A204.1 (cell line): ENCODE measurements around the gene AAK1.
"Not testable (repeated sequence)": the region's sequence is repeated elsewhere in the genome, so short reads cannot be mapped to it uniquely, and the experiment has no call there.

Source experiments
- FAIRE-seq: peaks from 2 replicates; lab custom pipeline; 2012; peaks lifted over from hg19 to GRCh38; lab: Jason Lieb, UNC

AAK1 gene

DNA sequence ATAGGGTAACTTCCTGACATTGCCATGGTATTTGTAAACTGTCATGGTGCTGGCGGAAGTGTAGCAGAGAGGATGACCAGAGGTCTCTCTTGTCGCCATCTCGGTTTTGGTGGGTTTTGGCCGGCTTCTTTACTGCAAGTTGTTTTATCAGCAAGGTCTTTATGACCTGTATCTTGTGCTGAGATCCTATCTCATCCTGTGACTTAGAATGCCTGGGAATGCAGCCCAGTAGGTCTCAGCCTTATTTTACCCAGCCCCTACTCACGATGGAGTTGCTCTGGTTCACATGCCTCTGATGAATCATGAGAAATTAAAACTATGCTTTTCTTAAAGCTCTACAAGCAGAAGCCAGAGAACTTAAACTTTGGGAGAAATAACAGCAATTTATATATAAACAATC, 193.6 kb downstream of the AAK1 start:
- FAIRE-seq = no peak

DNA sequence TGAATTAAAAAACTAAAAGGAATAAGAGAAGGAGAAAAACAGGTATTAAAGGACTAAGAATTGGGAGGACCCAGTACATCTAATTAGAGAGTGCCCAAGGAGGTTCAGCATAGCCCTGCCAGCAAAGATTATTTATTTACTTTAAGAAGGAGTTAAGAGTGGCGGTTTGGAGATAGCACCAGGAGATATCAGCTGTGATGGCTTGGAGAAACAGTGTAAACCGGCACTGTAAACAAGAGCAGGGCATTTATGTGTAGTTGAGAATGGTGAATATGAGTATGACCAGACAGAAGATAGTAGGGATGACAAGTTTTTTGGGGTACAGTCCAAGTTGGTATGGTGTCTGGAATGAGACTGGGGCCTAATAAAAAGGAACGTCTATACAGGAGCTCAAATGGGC, 199.9 kb downstream of the AAK1 start:
- FAIRE-seq = not testable (repeated sequence)

DNA sequence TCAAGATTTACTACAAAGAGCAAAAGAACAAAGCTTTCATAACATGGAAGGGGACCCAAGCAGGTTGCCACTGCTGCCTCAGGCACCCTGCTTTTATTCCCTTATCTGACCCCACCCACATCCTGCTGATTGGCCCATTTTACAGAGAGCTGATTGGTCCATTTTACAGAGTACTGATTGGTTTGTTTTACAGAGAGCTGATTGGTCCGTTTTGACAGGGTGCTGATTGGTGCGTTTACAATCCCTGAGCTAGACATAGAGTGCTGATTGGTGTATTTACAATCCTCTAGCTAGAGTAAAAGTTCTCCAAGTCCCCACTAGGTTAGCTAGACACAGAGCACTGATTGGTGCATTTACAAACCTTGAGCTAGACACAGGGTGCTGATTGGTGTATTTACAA, 204.0 kb downstream of the AAK1 start:
- not testable (repeated sequence) for FAIRE-seq

DNA sequence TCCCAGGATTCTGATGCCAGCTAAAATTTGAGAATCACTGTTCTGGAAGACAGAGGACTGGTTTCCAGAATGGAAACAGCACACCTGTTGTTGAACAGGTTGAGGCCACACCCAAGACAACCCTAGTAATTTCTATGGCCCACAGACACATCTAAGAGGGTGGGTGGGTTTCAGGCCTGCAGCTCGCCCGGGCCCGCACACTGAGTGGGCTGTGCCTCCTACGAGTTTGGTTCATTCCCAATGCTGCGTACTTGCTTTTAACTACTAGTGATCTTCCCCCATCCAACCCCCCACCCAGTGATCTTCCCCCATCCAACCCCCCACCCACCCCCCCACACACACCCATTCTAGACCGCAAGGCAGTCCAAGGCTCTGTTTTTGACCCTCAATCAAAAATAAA, 205.0 kb downstream of the AAK1 start:
- FAIRE-seq = no peak

DNA sequence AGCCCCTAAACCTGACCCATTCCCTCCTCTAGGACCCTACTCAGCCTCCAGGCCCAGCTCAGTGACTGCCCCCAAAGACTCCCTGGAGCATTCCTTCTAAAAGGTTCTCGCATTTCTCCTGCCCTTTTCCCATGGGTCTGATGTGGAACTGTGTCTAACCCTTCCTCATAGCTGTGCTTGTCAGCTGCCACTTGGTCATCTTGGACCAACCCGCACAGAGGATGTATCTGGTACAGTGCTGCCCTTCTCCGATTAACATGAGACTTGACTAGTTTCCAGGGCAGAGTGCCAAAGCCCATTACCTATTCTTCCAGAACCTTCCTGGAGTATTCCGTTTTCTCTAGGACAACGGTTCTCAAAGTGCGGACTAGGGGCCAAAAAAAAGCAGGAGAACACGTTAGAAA, 205.8 kb downstream of the AAK1 start:
- FAIRE-seq = no peak

DNA sequence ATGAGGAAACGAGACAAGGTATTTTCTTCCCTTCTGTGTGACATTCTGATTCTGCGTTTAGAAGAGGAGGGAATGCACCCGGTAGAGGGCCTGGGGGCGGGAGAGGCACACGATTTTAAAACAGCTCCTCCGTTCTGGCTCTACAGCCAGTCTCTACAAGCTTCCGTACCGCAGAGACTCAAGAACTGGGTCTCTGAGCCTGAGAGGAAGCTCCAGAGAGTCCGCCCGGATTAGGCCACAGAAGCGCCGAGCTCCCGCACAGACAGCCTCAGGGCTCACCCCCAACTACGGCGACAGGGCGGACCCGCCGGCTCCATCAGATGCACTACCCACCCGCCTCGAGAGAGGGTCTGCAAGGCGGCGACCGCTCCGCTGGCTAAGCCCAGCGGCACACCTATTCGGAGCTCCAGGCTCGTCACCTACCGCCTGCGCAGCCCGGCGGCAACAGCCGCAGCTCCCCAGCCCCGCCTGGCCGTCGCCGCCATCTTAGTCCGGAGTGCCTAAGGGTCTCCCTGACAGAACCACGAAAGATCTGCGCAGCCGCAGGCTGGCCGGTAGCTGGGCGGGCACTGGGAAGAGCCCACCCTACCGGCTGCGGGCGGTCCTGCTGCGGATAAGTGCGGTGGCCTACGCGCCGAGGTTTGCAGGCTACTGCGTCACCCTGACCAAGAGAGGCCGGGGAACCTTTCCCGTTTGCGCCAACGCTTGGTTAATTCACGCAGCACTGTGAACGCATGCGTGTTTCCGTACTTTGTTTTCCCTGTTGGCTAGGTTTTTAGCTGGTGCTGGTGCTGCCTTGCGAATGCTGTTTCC, 206.4 kb downstream of the AAK1 start, which contains the start of gene NFU1:
TSS of gene NFU1 (minus strand) at position 498 of the 813 bp plus-strand sequence. CDS start at position 485, 13 bp downstream.
- peak; percentile 84 for FAIRE-seq

DNA sequence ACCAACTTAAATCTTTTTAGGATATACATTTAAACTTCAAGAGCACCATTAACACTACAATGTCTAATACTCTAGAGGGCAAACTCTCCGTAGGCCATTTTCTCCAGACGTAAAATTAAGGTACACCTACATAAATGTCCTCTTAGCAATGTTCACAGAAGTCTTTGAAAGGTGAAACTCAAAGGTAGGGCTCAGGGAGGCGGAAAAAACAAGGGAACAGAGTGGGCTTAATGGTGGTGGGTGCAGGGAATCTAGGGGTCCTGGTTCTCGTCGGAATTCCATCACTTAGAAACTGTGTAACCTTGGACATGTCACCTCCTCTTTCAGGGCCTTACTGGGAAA, 207.0 kb downstream of the AAK1 start:
- no peak for FAIRE-seq

DNA sequence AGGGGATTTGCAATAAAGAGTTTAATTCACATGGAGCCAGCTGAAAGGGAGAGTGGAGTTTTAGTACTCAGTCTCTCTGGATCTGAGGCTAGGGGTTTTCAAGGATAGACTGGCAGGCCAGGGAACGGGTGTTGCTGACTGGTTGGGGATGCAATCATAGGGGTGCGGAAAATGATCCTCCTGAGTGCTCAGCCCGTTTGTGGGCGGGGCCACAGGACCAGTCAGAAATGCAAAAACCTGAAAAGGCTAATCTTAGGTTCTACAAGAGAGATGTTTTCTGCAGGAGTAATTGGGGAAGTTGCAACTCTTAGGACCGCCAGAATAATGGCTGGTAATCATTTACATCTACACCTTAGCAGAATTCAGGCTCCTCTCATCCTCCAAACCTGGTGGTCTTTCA, 208.8 kb downstream of the AAK1 start:
- FAIRE-seq = no peak

DNA sequence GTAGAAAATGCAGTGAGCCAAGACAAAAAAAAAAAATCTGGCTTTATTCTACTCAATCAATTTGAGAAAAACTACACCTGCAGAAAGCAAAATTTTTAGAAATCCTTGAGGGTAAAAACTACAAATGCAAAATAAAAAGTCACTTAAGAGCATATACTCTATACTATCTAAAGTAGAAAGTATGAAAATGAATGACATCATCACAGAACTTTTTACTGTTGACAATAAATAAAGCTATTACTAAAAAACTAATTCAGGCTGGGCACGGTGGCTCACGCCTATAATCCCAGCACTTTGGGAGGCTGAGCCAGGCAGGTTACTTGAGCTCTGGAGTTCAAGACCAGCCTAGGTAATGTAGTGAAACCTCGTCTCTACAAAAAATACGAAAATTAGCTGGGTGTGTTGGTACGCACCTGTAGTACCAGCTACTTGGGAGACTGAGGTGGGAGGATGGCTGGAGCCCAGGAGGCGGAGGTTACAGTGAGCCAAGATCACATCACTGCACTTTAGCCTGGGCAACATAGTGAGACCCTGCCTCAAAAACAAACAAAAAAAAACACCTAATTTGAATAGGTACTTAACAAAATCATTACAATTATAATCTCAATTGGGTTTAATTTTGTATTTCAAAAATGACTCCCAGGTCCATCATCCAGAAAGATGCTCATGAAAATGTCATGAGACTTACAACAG, 213.9 kb downstream of the AAK1 start:
- no peak for FAIRE-seq

DNA sequence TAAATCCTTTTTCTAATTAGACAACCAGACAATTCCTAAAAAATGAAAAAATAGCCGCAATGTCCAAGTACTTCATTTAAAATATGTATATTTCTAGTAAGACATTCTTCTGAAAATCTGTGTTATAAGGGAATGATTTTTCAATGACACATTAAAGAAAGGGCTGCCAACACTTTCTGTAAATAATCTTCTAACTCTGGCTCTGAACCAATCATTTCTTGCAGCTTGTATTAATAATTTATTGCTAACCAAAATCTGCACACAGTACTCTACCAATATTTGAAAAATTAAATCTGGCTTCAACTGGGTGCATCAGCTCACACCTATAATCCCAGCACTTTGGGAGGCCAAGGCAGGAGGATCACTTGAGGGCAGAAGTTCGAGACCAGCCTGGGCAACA, 214.6 kb downstream of the AAK1 start:
- no peak for FAIRE-seq

DNA sequence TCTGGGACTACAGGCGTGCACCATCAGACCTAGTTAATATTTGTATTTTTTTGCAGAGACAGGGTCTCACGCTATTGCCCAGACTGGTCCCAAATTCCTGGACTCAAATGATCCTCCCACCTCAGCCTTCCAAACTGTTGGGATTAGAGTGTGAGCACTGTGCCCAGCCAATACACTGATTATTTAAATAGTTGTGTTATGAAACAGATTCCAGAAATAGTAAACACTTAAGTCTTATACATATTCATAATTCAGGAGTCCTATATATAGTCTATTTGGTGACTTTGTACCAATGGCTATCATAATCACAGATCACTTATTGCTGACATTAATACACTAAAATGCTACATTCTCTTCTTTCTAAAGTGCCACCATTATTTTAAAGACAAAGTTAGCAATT, 219.1 kb downstream of the AAK1 start:
- FAIRE-seq = no peak

DNA sequence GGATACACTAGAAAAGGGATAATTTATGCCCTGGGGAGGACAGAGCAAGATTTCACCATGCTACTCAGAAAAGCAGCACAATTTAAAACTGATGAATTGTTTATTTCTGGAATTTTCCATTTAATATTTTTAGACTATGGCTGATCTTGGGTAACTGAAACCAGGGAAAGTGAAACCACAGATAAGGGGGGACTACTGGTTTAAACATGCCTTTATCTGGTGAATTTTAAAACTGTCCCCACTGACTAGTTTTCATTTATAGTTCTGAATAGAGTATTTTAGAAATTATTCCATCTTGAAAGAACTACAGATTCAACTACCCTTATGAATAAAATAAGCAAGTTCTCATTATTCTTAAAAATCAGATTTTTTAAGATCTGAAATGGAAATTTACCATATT, 221.3 kb downstream of the AAK1 start:
- peak; percentile 39 for FAIRE-seq

DNA sequence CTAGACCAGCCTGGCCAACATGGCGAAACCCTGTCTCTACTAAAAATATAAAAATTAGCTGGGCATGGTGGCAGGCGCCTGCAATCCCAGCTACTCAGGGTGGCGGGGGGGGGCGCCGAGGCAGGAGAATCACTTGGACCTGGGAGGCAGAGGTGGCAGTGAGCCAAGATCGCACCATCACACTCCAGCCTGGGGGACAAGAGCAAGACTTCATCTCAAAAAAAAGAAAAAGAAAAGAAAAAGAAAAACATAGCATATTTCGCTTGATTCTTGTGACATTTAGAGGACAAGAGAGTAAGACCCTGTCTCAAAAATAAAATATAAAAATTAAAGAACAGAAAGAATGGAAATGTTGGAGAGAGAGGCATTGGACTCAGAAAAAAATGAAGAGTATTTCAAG, 224.4 kb downstream of the AAK1 start:
- not testable (repeated sequence) for FAIRE-seq

DNA sequence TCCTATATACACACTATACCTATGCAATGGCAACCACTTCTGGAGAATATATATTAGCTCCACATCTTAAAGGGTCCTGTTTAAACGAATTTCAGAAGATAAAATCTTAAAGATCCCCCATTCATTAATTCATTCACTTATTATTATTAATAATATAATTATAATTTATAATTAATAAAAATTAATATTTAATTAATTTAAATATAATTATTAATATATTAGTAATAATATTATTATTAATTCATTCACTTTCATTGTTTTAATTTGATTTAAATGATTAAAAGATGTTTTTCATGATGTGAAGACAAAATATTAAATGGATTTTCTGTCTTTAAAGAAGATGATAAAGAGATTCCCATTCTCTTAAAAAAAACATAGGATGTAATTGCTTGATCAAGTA, 227.4 kb downstream of the AAK1 start:
- FAIRE-seq = peak; percentile 98
